GM18511 (cell line): Measurements from ENCODE around the gene TTBK1.

Experiments
- ATAC-seq: cut with Tn5 transposase; IDR thresholded peaks from one replicate; pipeline ENCODE4 v1.9.1; 2021; ENCODE audit warnings: mild to moderate bottlenecking, moderate library complexity; ENCODE audit not compliant: unreplicated experiment

Gene TTBK1

GRCh38 chr6:43285832-43286231, 42.6 kb downstream of the TTBK1 start:
- no peak for ATAC-seq

DNA sequence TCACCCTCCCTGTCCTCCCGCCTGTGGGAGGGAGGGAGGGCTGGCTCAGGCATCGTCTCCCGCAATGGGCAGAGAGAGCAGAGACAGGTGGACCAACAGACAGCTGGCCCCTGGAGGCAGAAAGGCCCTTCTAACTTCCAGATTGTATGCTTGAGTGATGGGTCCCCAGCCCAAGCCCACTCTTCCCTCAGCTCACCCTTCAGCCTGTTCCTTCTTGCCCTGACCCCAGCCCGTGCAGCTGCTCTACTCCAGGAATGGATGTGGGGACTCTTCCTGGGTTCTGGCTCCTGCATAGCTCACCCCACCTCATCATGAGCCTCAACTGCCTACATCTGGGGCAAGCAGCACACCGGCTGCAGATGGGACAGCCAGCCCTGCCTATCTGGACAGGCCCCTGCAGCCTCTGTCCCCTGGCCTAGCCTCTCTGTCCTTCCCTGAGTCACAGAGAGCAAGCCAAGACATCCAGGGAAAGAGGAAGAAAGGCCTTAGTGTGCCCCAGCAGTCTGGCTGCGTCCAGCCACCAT, 43.2 kb downstream of the TTBK1 start:
- no peak for ATAC-seq

- ATAC-seq = no peak
Measured at GRCh38 chr6:43286980-43287716, 43.9 kb downstream of the TTBK1 start.

- ATAC-seq = no peak
Measured at GRCh38 chr6:43287717-43288679, 44.7 kb downstream of the TTBK1 start.

DNA sequence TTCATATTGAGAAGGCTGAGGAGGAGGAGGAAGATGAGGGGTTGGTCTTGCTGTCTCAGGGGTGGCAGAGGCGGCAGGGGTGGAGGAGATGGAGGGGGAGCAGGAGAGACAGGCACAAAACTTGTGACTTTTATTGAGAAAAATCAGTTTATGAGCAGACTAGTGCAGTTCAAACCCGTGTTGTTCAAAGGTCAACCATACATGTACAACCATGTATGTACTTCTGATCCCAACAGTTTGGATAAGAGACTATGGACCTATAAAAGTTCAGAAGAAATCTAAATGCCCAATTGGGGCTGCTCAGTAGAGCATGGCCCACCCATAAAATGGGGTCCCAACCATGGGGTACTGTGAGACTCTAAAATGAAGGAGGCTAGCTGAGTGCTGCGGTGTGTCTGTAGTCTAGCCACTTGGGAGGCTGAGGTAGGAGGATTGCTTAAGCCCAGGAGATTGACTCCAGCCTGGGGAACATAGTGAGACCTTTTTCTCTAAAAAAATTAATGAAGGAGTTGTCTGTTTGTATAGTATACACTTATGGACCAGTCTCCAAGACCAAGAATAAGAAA, 47.1 kb downstream of the TTBK1 start:
- no peak for ATAC-seq

GRCh38 chr6:43290905-43291355, 47.6 kb downstream of the TTBK1 start:
- ATAC-seq = no peak

- ATAC-seq = no peak
Measured at GRCh38 chr6:43291708-43292107, 48.4 kb downstream of the TTBK1 start.

DNA sequence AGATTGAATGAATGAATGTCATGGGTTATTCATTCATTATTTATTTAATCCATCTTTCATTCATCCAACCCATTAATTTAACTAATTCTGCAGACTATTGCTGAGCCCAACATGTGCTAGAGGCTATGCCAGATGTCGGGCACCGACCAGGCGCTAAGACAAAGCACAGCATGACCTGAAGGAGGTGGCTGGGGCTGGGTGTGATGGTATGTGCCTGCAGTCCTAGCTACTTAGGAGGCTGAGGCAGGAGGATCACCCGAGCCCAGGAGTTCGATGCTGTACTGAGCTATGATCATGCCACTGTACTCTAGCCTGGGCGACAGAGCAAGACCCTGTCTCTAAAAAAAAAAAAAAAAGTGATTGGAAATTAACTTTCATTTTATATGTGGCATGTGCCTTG, 49.1 kb downstream of the TTBK1 start:
- ATAC-seq = no peak

DNA sequence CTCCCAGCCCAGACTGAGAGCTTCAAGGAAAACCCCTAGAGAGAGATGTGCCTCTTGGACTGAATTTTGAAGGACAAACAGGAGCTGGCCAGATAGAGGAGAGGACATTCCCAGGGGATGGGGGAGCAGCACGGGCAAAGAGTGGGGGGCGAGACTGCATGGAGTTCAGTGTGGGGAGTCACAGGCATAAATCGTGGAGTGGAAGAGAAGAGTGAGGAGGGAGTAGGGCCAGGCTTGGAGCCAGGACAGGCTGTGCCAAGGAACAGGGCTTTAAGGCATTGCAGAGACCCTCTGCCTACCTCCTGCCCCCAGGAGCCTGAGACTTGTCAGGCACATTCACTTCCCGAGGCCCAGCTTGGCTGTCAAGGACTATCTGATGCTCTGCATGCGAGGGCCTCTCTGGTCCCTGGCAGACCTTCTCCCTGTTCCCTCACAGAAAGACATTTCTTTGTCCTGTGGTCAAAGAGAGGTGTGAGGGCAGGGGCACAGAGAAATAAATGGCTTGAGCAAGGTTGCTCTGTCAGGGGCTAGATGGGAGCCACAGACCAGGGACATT, 49.6 kb downstream of the TTBK1 start:
- no peak for ATAC-seq

DNA sequence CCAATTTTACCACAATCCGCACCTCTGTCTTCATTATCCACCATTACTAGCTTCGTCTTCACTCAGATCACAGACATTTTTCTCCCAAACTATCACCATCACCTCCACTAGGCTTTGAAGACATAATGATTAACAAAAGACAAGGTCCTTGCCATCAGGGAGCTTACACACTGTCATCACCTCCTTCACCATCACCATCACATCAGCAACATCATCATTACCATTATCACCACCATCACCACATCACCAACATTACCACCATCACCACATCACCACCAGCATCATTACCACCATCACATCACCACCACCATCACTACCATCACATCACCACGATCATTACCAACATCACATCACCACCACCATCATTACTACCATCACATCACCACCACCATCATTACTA, 50.4 kb downstream of the TTBK1 start:
- no peak for ATAC-seq

- ATAC-seq = no peak
Measured at GRCh38 chr6:43294536-43294935, 51.3 kb downstream of the TTBK1 start.

DNA sequence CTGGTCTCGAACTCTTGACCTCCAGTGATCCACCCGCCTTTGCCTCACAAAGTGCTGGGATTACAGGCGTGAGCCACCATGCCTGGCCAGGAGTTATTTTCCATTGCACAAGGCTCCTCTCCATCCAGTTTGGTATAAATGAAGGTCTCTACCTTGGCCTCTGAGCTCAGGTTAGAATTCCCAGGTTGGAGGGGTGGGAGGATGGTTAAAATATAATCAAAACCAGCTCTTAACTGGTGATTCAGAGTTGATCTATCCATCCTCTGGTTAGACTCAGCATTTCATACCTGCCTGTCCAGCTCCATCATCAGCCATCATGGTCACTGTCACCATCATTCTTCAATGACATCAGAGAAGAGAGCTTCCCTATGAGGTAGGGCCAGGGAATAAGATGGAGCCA, 52.2 kb downstream of the TTBK1 start:
- no peak for ATAC-seq

DNA sequence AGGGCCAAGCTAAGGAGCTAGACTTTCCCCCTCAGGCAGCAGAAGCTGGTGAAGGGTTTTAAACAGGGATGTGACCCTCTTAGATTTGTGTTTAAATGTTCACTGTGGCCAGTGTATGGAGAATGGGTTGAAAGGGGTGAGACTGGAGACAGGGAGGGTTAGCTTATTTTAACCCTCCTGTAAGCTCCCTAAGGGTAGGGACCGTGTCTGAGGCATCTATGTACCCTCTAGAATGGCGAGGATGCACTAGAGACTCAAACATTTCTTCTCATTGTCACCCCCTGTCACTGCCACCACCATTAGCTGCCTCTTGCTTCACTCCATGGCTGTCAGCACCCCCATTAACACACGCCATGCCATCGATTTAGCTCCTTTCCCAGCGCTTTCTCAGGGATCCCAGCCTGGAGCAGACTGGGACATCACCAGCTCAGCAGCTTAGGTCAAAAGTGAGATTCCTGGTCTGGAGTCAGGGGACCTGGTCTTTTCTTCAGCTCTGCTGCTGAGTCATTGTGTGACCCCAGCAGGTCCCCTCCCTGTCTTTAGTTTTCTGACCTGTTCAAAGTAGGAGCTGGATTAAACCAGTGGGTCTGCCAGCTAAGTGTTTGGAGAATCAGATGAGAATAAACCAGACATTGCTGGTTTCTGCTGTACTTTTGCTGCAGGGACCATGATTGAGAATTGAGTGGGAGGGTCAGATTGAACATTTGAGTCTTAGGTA, 53.7 kb downstream of the TTBK1 start:
- no peak for ATAC-seq

GRCh38 chr6:43297644-43298564, 54.6 kb downstream of the TTBK1 start, which contains the start of gene SLC22A7:
Gene SLC22A7 (plus strand): TSS chr6:43298260. CDS start chr6:43298359, 99 bp downstream.
- ATAC-seq = no peak

DNA sequence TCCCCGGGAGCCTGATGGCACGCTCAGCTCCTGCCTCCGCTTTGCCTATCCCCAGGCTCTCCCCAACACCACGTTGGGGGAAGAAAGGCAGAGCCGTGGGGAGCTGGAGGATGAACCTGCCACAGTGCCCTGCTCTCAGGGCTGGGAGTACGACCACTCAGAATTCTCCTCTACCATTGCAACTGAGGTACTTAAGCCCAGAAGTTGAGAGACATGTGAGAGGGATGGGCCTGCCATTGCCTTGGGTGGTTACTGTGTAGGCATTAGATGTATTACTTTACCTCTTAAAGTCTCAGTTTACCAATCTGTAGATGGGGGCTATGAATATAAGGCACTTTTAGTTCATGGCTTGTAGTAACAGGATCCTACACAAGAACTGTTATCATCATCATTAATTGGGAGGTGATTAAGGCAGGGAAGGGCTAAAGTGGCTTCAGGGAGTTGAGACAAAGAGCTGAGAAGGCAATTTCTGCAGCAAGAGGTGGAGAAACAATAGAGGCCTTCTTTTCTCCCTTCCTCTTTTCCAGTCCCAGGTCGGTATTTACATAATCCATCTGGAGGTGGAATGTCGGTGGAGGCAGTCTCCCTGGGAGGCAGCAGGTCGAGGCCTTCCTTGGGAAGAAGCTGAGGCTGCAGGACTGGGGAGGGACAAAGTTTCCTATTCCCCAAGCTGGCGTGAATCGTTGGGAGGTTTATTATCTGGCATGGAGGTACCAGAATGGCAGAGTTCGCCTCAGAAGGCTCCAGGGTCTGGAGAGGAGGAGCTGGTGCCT, 55.5 kb downstream of the TTBK1 start:
- ATAC-seq = no peak

DNA sequence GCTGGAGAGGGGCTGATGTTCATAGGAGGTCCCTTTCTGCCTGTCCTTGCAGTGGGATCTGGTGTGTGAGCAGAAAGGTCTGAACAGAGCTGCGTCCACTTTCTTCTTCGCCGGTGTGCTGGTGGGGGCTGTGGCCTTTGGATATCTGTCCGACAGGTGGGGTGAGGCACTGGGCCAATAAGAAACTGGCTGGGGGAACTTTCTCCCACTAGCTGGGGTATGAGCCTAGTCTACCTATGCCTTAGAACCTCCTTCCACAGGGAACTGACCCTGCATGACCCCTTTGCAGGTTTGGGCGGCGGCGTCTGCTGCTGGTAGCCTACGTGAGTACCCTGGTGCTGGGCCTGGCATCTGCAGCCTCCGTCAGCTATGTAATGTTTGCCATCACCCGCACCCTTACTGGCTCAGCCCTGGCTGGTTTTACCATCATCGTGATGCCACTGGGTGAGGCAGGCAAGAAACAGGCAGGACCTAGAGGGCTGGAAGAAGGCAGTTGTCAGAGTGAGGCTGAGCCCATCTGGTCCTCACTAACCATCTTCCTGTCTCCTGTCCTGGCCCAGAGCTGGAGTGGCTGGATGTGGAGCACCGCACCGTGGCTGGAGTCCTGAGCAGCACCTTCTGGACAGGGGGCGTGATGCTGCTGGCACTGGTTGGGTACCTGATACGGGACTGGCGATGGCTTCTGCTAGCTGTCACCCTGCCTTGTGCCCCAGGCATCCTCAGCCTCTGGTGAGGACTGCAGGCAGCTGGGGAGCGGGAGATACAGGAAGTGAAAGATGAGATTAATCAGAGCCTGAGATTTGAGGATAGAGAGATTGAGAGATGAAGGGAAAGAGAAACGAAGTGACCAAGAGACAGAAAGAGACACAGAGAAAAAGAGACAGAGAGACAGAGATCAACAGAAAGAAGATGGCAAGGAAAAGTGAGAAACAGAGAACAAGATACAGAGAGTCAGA, 56.3 kb downstream of the TTBK1 start:
- no peak for ATAC-seq
